IMR-90 (cell line): ENCODE data around the gene SERPINA1. TPM values are rescaled to one million over a fixed set of nuclear protein-coding genes. Genes with fewer than 3 reads are reported as not detected.

Experiments
- ATAC-seq: fragments of 200-7000 bp; cut with Tn5 transposase; 2 replicates; pipeline ENCODE4 v1.9.1; 2020; ENCODE audit warnings: low read depth, mild to moderate bottlenecking, moderate library complexity
- Bru-seq: library from RNA; stranded (reverse); fragments of 400-500 nt; gene quantifications from one replicate; lab custom pipeline; 2021; lab: Mats Ljungman, UMichigan
- BruChase-seq, 2 experiments: library from RNA; stranded (reverse); fragments of 400-500 nt; gene quantifications; one replicate each; lab custom pipeline; 2021; lab: Mats Ljungman, UMichigan
- BruUV-seq: library from RNA; stranded (reverse); fragments of 400-500 nt; replicated peaks from 2 replicates; lab custom pipeline; 2021; lab: Mats Ljungman, UMichigan
- CTCF ChIA-PET: fragments of 300-600 bp; formaldehyde crosslinking; extraction: SDS; loops from one replicate; lab custom pipeline; 2021; ENCODE audit warnings: antibody characterized with exemption; lab: Yijun Ruan, JAX
- POLR2A ChIA-PET: fragments of 300-600 bp; sonication (Branson Sonifier 250); formaldehyde crosslinking; loops from one replicate; lab custom pipeline; 2022; ENCODE audit warnings: antibody characterized with exemption; ENCODE audit not compliant: unreplicated experiment; lab: Charles Lee
- DNase-seq: peaks from one replicate; pipeline ENCODE4 v3.0.0; 2013
- H2AFZ ChIP-seq: replicated peaks from 2 replicates; pipeline ENCODE3; 2013; ENCODE audit warnings: low read length, mild to moderate bottlenecking; ENCODE audit not compliant: poor library complexity
- H2AK5ac ChIP-seq: 2 replicates; pipeline ENCODE4 v1.6.1; 2013; ENCODE audit warnings: low read depth, low read length, inconsistent platforms
- H2AK9ac ChIP-seq: replicated peaks from 2 replicates; pipeline ENCODE3; 2013; ENCODE audit warnings: mild to moderate bottlenecking, low read depth, low read length, moderate library complexity; ENCODE audit not compliant: poor library complexity
- H2BK120ac ChIP-seq: 2 replicates; pipeline ENCODE4 v1.6.1; 2013; ENCODE audit warnings: low read depth, low read length, inconsistent platforms
- H2BK15ac ChIP-seq: 3 replicates; pipeline ENCODE4 v1.6.1; 2013; ENCODE audit warnings: low read depth, low read length, inconsistent platforms
- H2BK20ac ChIP-seq: 2 replicates; pipeline ENCODE4 v1.6.1; 2013; ENCODE audit warnings: low read depth, mild to moderate bottlenecking, inconsistent platforms, low read length, moderate library complexity
- H2BK5ac ChIP-seq: 2 replicates; pipeline ENCODE4 v1.6.1; 2013; ENCODE audit warnings: mild to moderate bottlenecking, low read depth, low read length, inconsistent platforms; ENCODE audit not compliant: poor library complexity, severe bottlenecking
- H3K14ac ChIP-seq: replicated peaks from 2 replicates; pipeline ENCODE4 v1.6.1; 2013; ENCODE audit warnings: low read depth, low read length, inconsistent platforms
- H3K18ac ChIP-seq: 2 replicates; pipeline ENCODE4 v1.6.1; 2013; ENCODE audit warnings: low read depth, low read length, control low read depth
- H3K23ac ChIP-seq: 2 replicates; pipeline ENCODE4 v1.6.1; 2013; ENCODE audit warnings: low read depth, low read length, inconsistent platforms
- H3K27ac ChIP-seq: 2 replicates; pipeline ENCODE4 v1.5.1; 2013; ENCODE audit warnings: mild to moderate bottlenecking, control low read depth, low read length; ENCODE audit not compliant: insufficient read depth
- H3K27me3 ChIP-seq: 2 replicates; pipeline ENCODE4 v1.6.1; 2013; ENCODE audit warnings: low read length; ENCODE audit not compliant: control insufficient read depth, insufficient read depth
- H3K36me3 ChIP-seq: 2 replicates; pipeline ENCODE4 v1.6.1; 2013; ENCODE audit warnings: low read length, mixed read lengths; ENCODE audit not compliant: control insufficient read depth, insufficient read depth
- H3K4ac ChIP-seq: 2 replicates; pipeline ENCODE4 v1.6.1; 2013; ENCODE audit warnings: low read depth, low read length, inconsistent platforms
- H3K4me1 ChIP-seq: 2 replicates; pipeline ENCODE4 v1.6.1; 2013; ENCODE audit warnings: low read length, mixed read lengths; ENCODE audit not compliant: control insufficient read depth, insufficient read depth
- H3K4me2 ChIP-seq: 2 replicates; pipeline ENCODE4 v1.6.1; 2013; ENCODE audit warnings: low read depth, mild to moderate bottlenecking, control low read depth, low read length, moderate library complexity
- H3K4me3 ChIP-seq: 2 replicates; pipeline ENCODE4 v1.5.1; 2013; ENCODE audit warnings: low read depth, mild to moderate bottlenecking, control low read depth, low read length, moderate library complexity; ENCODE audit not compliant: insufficient read depth
- H3K56ac ChIP-seq: 2 replicates; pipeline ENCODE4 v1.6.1; 2013; ENCODE audit warnings: low read length, inconsistent platforms; ENCODE audit not compliant: insufficient read depth; ENCODE audit errors: extremely low read depth
- H3K79me1 ChIP-seq, 2 experiments: 2 replicates each; pipeline ENCODE4 v1.6.1; 2013; ENCODE audit warnings: low read length in 2 of 2, inconsistent platforms in 1 of 2, low read depth in 1 of 2
- H3K9ac ChIP-seq: 2 replicates; pipeline ENCODE4 v1.6.1; 2013; ENCODE audit warnings: low read depth, low read length, control low read depth
- H3K9me1 ChIP-seq: 2 replicates; pipeline ENCODE4 v1.6.1; 2013; ENCODE audit warnings: low read length, inconsistent platforms; ENCODE audit not compliant: insufficient read depth
- H3K9me3 ChIP-seq: 2 replicates; pipeline ENCODE4 v1.6.1; 2013; ENCODE audit warnings: low read length; ENCODE audit not compliant: control insufficient read depth, insufficient read depth
- H4K20me1 ChIP-seq: 2 replicates; pipeline ENCODE4 v1.6.1; 2013; ENCODE audit warnings: low read length, inconsistent platforms; ENCODE audit not compliant: insufficient read depth
- H4K5ac ChIP-seq: 2 replicates; pipeline ENCODE4 v1.6.1; 2013; ENCODE audit warnings: mild to moderate bottlenecking, low read depth, low read length, control low read depth
- H4K8ac ChIP-seq, 2 experiments: 2 replicates each; pipeline ENCODE4 v1.6.1; 2013; ENCODE audit warnings: low read depth in 2 of 2, low read length in 2 of 2, control low read depth in 1 of 2, inconsistent platforms in 1 of 2
- H4K91ac ChIP-seq: 2 replicates; pipeline ENCODE4 v1.6.1; 2013; ENCODE audit warnings: low read depth, low read length, inconsistent platforms; ENCODE audit not compliant: insufficient read depth
- BHLHE40 ChIP-seq: fragments of 150-350 bp; IDR thresholded peaks from 2 replicates; pipeline ENCODE4 v1.6.1; 2016; ENCODE audit warnings: mild to moderate bottlenecking, low read depth, low read length
- CEBPB ChIP-seq: IDR thresholded peaks from 2 replicates; pipeline ENCODE4 v1.6.1; 2012; ENCODE audit warnings: low read depth, low read length, improper control_type of control experiment
- CTCF ChIP-seq: conservative IDR thresholded peaks from 2 replicates; pipeline ENCODE4 v1.5.1; 2012; ENCODE audit warnings: mild to moderate bottlenecking, low read depth, low read length, improper control_type of control experiment
- ELK1 ChIP-seq: fragments of 150-350 bp; IDR thresholded peaks from 2 replicates; pipeline ENCODE4 v1.6.1; 2016; ENCODE audit warnings: low read depth, mild to moderate bottlenecking, low read length, moderate library complexity, borderline replicate concordance
- FOS ChIP-seq: fragments of 150-350 bp; IDR thresholded peaks from 2 replicates; pipeline ENCODE4 v1.6.1; 2016; ENCODE audit warnings: low read depth, low read length
- MAFK ChIP-seq: IDR thresholded peaks from 2 replicates; pipeline ENCODE4 v1.6.1; 2012; ENCODE audit warnings: low read depth, low read length, improper control_type of control experiment
- MAZ ChIP-seq: IDR thresholded peaks from 2 replicates; pipeline ENCODE4 v1.6.1; 2012; ENCODE audit warnings: low read depth, mild to moderate bottlenecking, low read length, improper control_type of control experiment, moderate library complexity, borderline replicate concordance
- MXI1 ChIP-seq: IDR thresholded peaks from 2 replicates; pipeline ENCODE4 v1.6.1; 2012; ENCODE audit warnings: low read depth, mild to moderate bottlenecking, low read length, moderate library complexity, borderline replicate concordance
- NFE2L2 ChIP-seq: fragments of 150-350 bp; IDR thresholded peaks from 2 replicates; pipeline ENCODE4 v1.6.1; 2016; ENCODE audit warnings: low read depth, mild to moderate bottlenecking, low read length
- POLR2A ChIP-seq: IDR thresholded peaks from 2 replicates; pipeline ENCODE4 v1.6.1; 2012; ENCODE audit warnings: mild to moderate bottlenecking, low read depth, low read length
- RAD21 ChIP-seq: IDR thresholded peaks from 2 replicates; pipeline ENCODE4 v1.6.1; 2012; ENCODE audit warnings: low read length, improper control_type of control experiment
- RCOR1 ChIP-seq: IDR thresholded peaks from 2 replicates; pipeline ENCODE4 v1.6.1; 2012; ENCODE audit warnings: mild to moderate bottlenecking, low read length, improper control_type of control experiment; ENCODE audit not compliant: insufficient replicate concordance
- RFX5 ChIP-seq: IDR thresholded peaks from 2 replicates; pipeline ENCODE4 v1.8.0; 2012; ENCODE audit warnings: low read depth, mild to moderate bottlenecking, low read length, moderate library complexity
- USF2 ChIP-seq: fragments of 150-350 bp; IDR thresholded peaks from 2 replicates; pipeline ENCODE4 v1.6.1; 2017; ENCODE audit warnings: mild to moderate bottlenecking, antibody characterized with exemption, low read length, low read depth
- WGBS, 2 experiments: methylation state at CpG; one replicate each; pipeline versions ENCODE4 v1.1.5 to v1.1.7; 2013; ENCODE audit warnings: missing lambda C conversion rate in 2 of 2; ENCODE audit not compliant: insufficient read length in 1 of 2; ENCODE audit errors: extremely low coverage in 2 of 2; 5-methylcytosine and 5-hydroxymethylcytosine counted together
- dilution Hi-C: fragments of 300-500 bp; cut with HindIII; formaldehyde crosslinking; loops from one replicate; pipeline ENCODE4 v1.14.3; 2018; ENCODE audit warnings: low sequenced_read_pairs; ENCODE audit not compliant: unreplicated experiment
- in situ Hi-C: fragments of 300-500 bp; cut with MboI; formaldehyde crosslinking; loops from 3 replicates; pipeline ENCODE4 v1.14.3; 2019; ENCODE audit warnings: low sequenced_read_pairs, inconsistent platforms, mixed read lengths
- intact Hi-C: fragments of 100-400 bp; cut with micrococcal nuclease; formaldehyde crosslinking; loops from 2 replicates; pipeline ENCODE4 v1.10.0; 2022
- long read RNA-seq: library from polyadenylated mRNA; unstranded; transcript quantifications from one replicate; pipeline ENCODE4 v2.0.0, GENCODE V29; 2021; ENCODE audit not compliant: unreplicated experiment
- polyA plus RNA-seq, 3 experiments: library from polyadenylated mRNA; depleted of rRNA; stranded (reverse); fragments of >200 nt; gene quantifications; 2 replicates each; pipeline ENCODE4 v1.2.3, GENCODE V29; 2012; ENCODE audit warnings: low replicate concordance in 1 of 3
- total RNA-seq: library from RNA; depleted of rRNA; stranded (reverse); fragments of >200 nt; gene quantifications from 2 replicates; pipeline ENCODE4 v1.2.3, GENCODE V29; 2012; rRNA removed

SERPINA1 gene
- total RNA-seq, result 0.54 and 0.56 TPM in 2 replicates
- 1.2 and 1.4 TPM in 2 replicates for polyA plus RNA-seq (2012; rRNA removed)
- 0.85 and 1.2 TPM in 2 replicates for polyA plus RNA-seq (2012; cell fraction: cytosol; rRNA removed)
- 0.29 and 0.33 TPM in 2 replicates for polyA plus RNA-seq (2012; cell fraction: nucleus; rRNA removed; ENCODE audit: low replicate concordance)
- not detected for Bru-seq, nascent RNA
- not detected for BruChase-seq, experiment 1, labeled RNA remaining after a 6-hour chase
- not detected for BruChase-seq, experiment 2, labeled RNA remaining after a 2-hour chase
- long read RNA-seq, result 0 reads

GRCh38 chr14:94388384-94389103, at the start of gene SERPINA1:
Gene SERPINA1 (minus strand): TSS chr14:94388602. CDS start chr14:94383237, 5,365 bp downstream.
- CTCF ChIA-PET, result no interaction called here
- no peak within 1 kb of the TSS for H3K23ac ChIP-seq
- WGBS, 2 experiments, result 80% methylated on average over 1 of the region's 18 CpGs; no CpG with 5 or more reads in 1 of the 2 experiments
- no peak for TF ChIP-seq FOS
- TF ChIP-seq POLR2A, result no peak
- no peak for TF ChIP-seq MXI1
- TF ChIP-seq NFE2L2, result no peak
- TF ChIP-seq RFX5, result no peak
- no peak for TF ChIP-seq MAZ
- TF ChIP-seq USF2, result no peak
- no peak for TF ChIP-seq RAD21
- TF ChIP-seq ELK1, result no peak
- TF ChIP-seq MAFK, result no peak
- TF ChIP-seq RCOR1, result no peak
- TF ChIP-seq BHLHE40, result no peak
- TF ChIP-seq CTCF, result no peak
- no peak for TF ChIP-seq CEBPB

More at GRCh38 chr14:94388384-94389103, at the start of gene SERPINA1:
- ATAC-seq (no peak), DNase-seq (peak; percentile 44)
- Histone ChIP-seq H2AFZ (no peak within 1 kb of the TSS), H4K20me1 (no peaks in the 10 kb centered on the region), H3K9ac (no peak within 1 kb of the TSS), H4K91ac (no peak within 1 kb of the TSS), H3K9me3 (no peaks in the 10 kb centered on the region), H3K4me1 (no peaks in the 10 kb centered on the region), H4K5ac (no peak within 1 kb of the TSS), H3K4ac (no peak within 1 kb of the TSS), H2BK20ac (no peak within 1 kb of the TSS), H3K36me3 (no peaks in the 10 kb centered on the region), H3K4me3 (no peak within 1 kb of the TSS), H3K27ac (no peak within 1 kb of the TSS), H3K18ac (no peak within 1 kb of the TSS), H3K9me1 (no peaks in the 10 kb centered on the region), H4K8ac (no peak within 1 kb of the TSS), H2BK5ac (no peak within 1 kb of the TSS), H2AK5ac (no peak within 1 kb of the TSS), H3K56ac (no peak within 1 kb of the TSS), H3K14ac (no peak within 1 kb of the TSS), H3K4me2 (no peak within 1 kb of the TSS), H2BK15ac (no peak within 1 kb of the TSS), H3K27me3 (no peaks in the 10 kb centered on the region), H2AK9ac (no peak within 1 kb of the TSS), H3K79me1 (no peaks in the 10 kb centered on the region), H2BK120ac (no peak within 1 kb of the TSS)
- intact Hi-C loops (no loop called here), dilution Hi-C loops (no loop called here), in situ Hi-C loops (no loop called here)
- POLR2A ChIA-PET, result no interaction called here
- no TSS peak for BruUV-seq
